Dendritic cell treated with granulocyte-macrophage colony-stimulating factor and Interleukin-4, amounts not matched to agents 40 ng/mL and 50 ng/mL, for 4 days (primary cell): ENCODE measurements around the gene ADCY7.
A peak's percentile ranks its signal among the peaks of the same experiment; 100 is the strongest.

Experiments used
- H3K27ac Mint-ChIP-seq: one replicate; pipeline ENCODE4 v1.8.0; 2022; ENCODE audit warnings: mild to moderate bottlenecking, mixed read lengths
- H3K27me3 Mint-ChIP-seq: one replicate; pipeline ENCODE4 v1.8.0; 2022; ENCODE audit warnings: mild to moderate bottlenecking, mixed read lengths
- H3K36me3 Mint-ChIP-seq: one replicate; pipeline ENCODE4 v1.8.0; 2022; ENCODE audit warnings: low read depth, mixed read lengths
- H3K4me1 Mint-ChIP-seq: one replicate; pipeline ENCODE4 v1.8.0; 2022; ENCODE audit warnings: low read depth, mixed read lengths
- H3K4me3 Mint-ChIP-seq: one replicate; pipeline ENCODE4 v1.8.0; 2022; ENCODE audit warnings: mild to moderate bottlenecking, moderate library complexity, mixed read lengths
- H3K9me3 Mint-ChIP-seq: one replicate; pipeline ENCODE4 v1.8.0; 2022; ENCODE audit warnings: mixed read lengths
- intact Hi-C: fragments of 100-400 bp; cut with micrococcal nuclease; formaldehyde crosslinking; loops from one replicate; pipeline ENCODE4 v1.15.0; 2022

The ADCY7 gene

GRCh38 chr16:50316848-50317630 is 50.7 kb downstream of the ADCY7 start:
- intact Hi-C loops: no loop called here
- Mint-ChIP-seq H3K27ac (peak overlapping the region; percentile 67), H3K4me1 (peaks cover 56% of the 10 kb centered on the region), H3K36me3 (peaks cover 100% of the 10 kb centered on the region), H3K4me3 (no peak overlapping the region), H3K27me3 (no peaks in the 10 kb centered on the region), H3K9me3 (no peaks in the 10 kb centered on the region)

GRCh38 chr16:50318796-50319578 is 52.6 kb downstream of the ADCY7 start:
- H3K4me3 Mint-ChIP-seq: no peak overlapping the region
- H3K4me1 Mint-ChIP-seq: peaks cover 39% of the 10 kb centered on the region
- H3K27me3 Mint-ChIP-seq: no peaks in the 10 kb centered on the region
- intact Hi-C loops: no loop called here
- H3K36me3 Mint-ChIP-seq: peaks cover 96% of the 10 kb centered on the region
- no peak overlapping the region for H3K27ac Mint-ChIP-seq
- no peaks in the 10 kb centered on the region for H3K9me3 Mint-ChIP-seq

- Mint-ChIP-seq H3K36me3 (peaks cover 96% of the 10 kb centered on the region), H3K4me1 (peaks cover 34% of the 10 kb centered on the region), H3K9me3 (no peaks in the 10 kb centered on the region), H3K27me3 (no peaks in the 10 kb centered on the region), H3K4me3 (no peak overlapping the region), H3K27ac (no peak overlapping the region)
- intact Hi-C loops: no loop called here
These were observed 54.0 kb downstream of the ADCY7 start for GRCh38 chr16:50320310-50320709.

GRCh38 chr16:50322333-50322732 is 56.0 kb downstream of the ADCY7 start:
- peaks cover 85% of the 10 kb centered on the region for H3K36me3 Mint-ChIP-seq
- no peaks in the 10 kb centered on the region for H3K27me3 Mint-ChIP-seq
- no peak overlapping the region for H3K27ac Mint-ChIP-seq
- H3K9me3 Mint-ChIP-seq: no peaks in the 10 kb centered on the region
- H3K4me3 Mint-ChIP-seq: no peak overlapping the region
- intact Hi-C loops: no loop called here
- peaks cover 18% of the 10 kb centered on the region for H3K4me1 Mint-ChIP-seq

- H3K4me3 Mint-ChIP-seq: no peak overlapping the region
- H3K4me1 Mint-ChIP-seq: peaks cover 22% of the 10 kb centered on the region
- H3K9me3 Mint-ChIP-seq: no peaks in the 10 kb centered on the region
- H3K27me3 Mint-ChIP-seq: no peaks in the 10 kb centered on the region
- peak overlapping the region; percentile 64 for H3K27ac Mint-ChIP-seq
- peaks cover 82% of the 10 kb centered on the region for H3K36me3 Mint-ChIP-seq
- intact Hi-C loops: no loop called here
These were observed 57.1 kb downstream of the ADCY7 start for GRCh38 chr16:50323335-50324011.

GRCh38 chr16:50324345-50324744 is 58.0 kb downstream of the ADCY7 start:
- Mint-ChIP-seq H3K9me3 (no peaks in the 10 kb centered on the region), H3K27me3 (no peaks in the 10 kb centered on the region), H3K27ac (peak overlapping the region; percentile 18), H3K4me1 (peaks cover 22% of the 10 kb centered on the region), H3K4me3 (no peak overlapping the region), H3K36me3 (peaks cover 80% of the 10 kb centered on the region)
- intact Hi-C loops: no loop called here

- Mint-ChIP-seq H3K4me3 (no peak overlapping the region), H3K4me1 (peaks cover 22% of the 10 kb centered on the region), H3K27ac (no peak overlapping the region), H3K27me3 (no peaks in the 10 kb centered on the region), H3K36me3 (peaks cover 77% of the 10 kb centered on the region), H3K9me3 (no peaks in the 10 kb centered on the region)
- intact Hi-C loops: no loop called here
These were observed 59.9 kb downstream of the ADCY7 start for GRCh38 chr16:50326264-50326663.

GRCh38 chr16:50326835-50327465 is 60.6 kb downstream of the ADCY7 start:
- Mint-ChIP-seq H3K27me3 (no peaks in the 10 kb centered on the region), H3K36me3 (peaks cover 77% of the 10 kb centered on the region), H3K4me3 (no peak overlapping the region), H3K9me3 (no peaks in the 10 kb centered on the region), H3K27ac (no peak overlapping the region), H3K4me1 (peaks cover 17% of the 10 kb centered on the region)
- intact Hi-C loops: no loop called here

GRCh38 chr16:50329446-50330189 is 63.3 kb downstream of the ADCY7 start:
- H3K4me3 Mint-ChIP-seq: no peak overlapping the region
- no peaks in the 10 kb centered on the region for H3K27me3 Mint-ChIP-seq
- no peaks in the 10 kb centered on the region for H3K9me3 Mint-ChIP-seq
- intact Hi-C loops: no loop called here
- no peak overlapping the region for H3K27ac Mint-ChIP-seq
- peaks cover 79% of the 10 kb centered on the region for H3K36me3 Mint-ChIP-seq
- peaks cover 8% of the 10 kb centered on the region for H3K4me1 Mint-ChIP-seq

GRCh38 chr16:50331570-50331969 is 65.2 kb downstream of the ADCY7 start:
- H3K4me3 Mint-ChIP-seq: no peak overlapping the region
- no peaks in the 10 kb centered on the region for H3K27me3 Mint-ChIP-seq
- H3K4me1 Mint-ChIP-seq: peaks cover 7% of the 10 kb centered on the region
- no peak overlapping the region for H3K27ac Mint-ChIP-seq
- no peaks in the 10 kb centered on the region for H3K9me3 Mint-ChIP-seq
- peaks cover 67% of the 10 kb centered on the region for H3K36me3 Mint-ChIP-seq
- intact Hi-C loops: no loop called here

GRCh38 chr16:50332599-50332998 is 66.2 kb downstream of the ADCY7 start:
- no peak overlapping the region for H3K27ac Mint-ChIP-seq
- no peak overlapping the region for H3K4me3 Mint-ChIP-seq
- intact Hi-C loops: no loop called here
- peaks cover 66% of the 10 kb centered on the region for H3K36me3 Mint-ChIP-seq
- peaks cover 7% of the 10 kb centered on the region for H3K4me1 Mint-ChIP-seq
- H3K27me3 Mint-ChIP-seq: no peaks in the 10 kb centered on the region
- no peaks in the 10 kb centered on the region for H3K9me3 Mint-ChIP-seq

- Mint-ChIP-seq H3K9me3 (no peaks in the 10 kb centered on the region), H3K27ac (no peak overlapping the region), H3K27me3 (no peaks in the 10 kb centered on the region), H3K4me1 (peaks cover 17% of the 10 kb centered on the region), H3K4me3 (no peak overlapping the region), H3K36me3 (peaks cover 68% of the 10 kb centered on the region)
- intact Hi-C loops: no loop called here
These were observed 68.0 kb downstream of the ADCY7 start for GRCh38 chr16:50334106-50334975.
